CD14-positive monocyte (primary cell): ENCODE data around the gene SIRPB1. TPM values are rescaled to one million over a fixed set of nuclear protein-coding genes. Genes with fewer than 3 reads are reported as not detected.

Source experiments
- DNase-seq, 3 donors: peaks; one replicate each; pipeline ENCODE4 v3.0.0-alpha.2; 2011 to 2022
- H2AFZ ChIP-seq: 2 replicates; pipeline ENCODE4 v1.6.0; 2012; ENCODE audit warnings: mild to moderate bottlenecking, low read depth, low read length, inconsistent platforms; ENCODE audit not compliant: insufficient read depth, poor library complexity, severe bottlenecking
- H3K27ac ChIP-seq, 2 donors: 1 replicate in 1 of 2; 2 replicates in 1 of 2; pipeline ENCODE4 v1.5.1; 2012 to 2013; ENCODE audit warnings: low read length in 2 of 2, control low read depth in 1 of 2, inconsistent platforms in 1 of 2, low read depth in 1 of 2, mild to moderate bottlenecking in 1 of 2
- H3K27me3 ChIP-seq, 2 donors: one replicate each; pipeline versions ENCODE4 v1.6.0 to v1.6.1; 2011 to 2013; ENCODE audit warnings: low read length in 2 of 2; ENCODE audit not compliant: control insufficient read depth in 2 of 2, insufficient read depth in 2 of 2
- H3K36me3 ChIP-seq, 2 donors: replicated peaks in 1 of 2; 1 replicate in 1 of 2; 2 replicates in 1 of 2; pipeline versions ENCODE4 v1.5.1 to v1.6.1; 2012 to 2013; ENCODE audit warnings: low read length in 2 of 2, control low read depth in 1 of 2, inconsistent platforms in 1 of 2, mild to moderate bottlenecking in 1 of 2; ENCODE audit not compliant: insufficient read depth in 2 of 2, control insufficient read depth in 1 of 2
- H3K4me1 ChIP-seq, 2 donors: 1 replicate in 1 of 2; 2 replicates in 1 of 2; pipeline versions ENCODE4 v1.5.1 to v1.6.1; 2012 to 2013; ENCODE audit warnings: low read length in 2 of 2, control low read depth in 1 of 2, inconsistent platforms in 1 of 2, mild to moderate bottlenecking in 1 of 2, moderate library complexity in 1 of 2; ENCODE audit not compliant: insufficient read depth in 2 of 2, control insufficient read depth in 1 of 2
- H3K4me2 ChIP-seq: replicated peaks from 2 replicates; pipeline ENCODE3; 2012; ENCODE audit warnings: low read length, moderate library complexity, mild to moderate bottlenecking; ENCODE audit not compliant: poor library complexity, severe bottlenecking; ENCODE audit errors: extremely low read depth
- H3K4me3 ChIP-seq, 3 experiments: fragments of 200-600 bp in 1 of 3; sonication (generic) in 1 of 3; replicated peaks in 1 of 3; 1 replicate in 2 of 3; 2 replicates in 1 of 3; pipeline ENCODE4 v1.5.1; 2011 to 2013; ENCODE audit warnings: low read length in 3 of 3, mild to moderate bottlenecking in 3 of 3, control low read depth in 2 of 3, low read depth in 2 of 3, inconsistent platforms in 1 of 3, moderate library complexity in 1 of 3
- H3K79me2 ChIP-seq: 2 replicates; pipeline ENCODE4 v1.6.0; 2012; ENCODE audit warnings: mild to moderate bottlenecking, control low read depth, inconsistent platforms, low read length, moderate library complexity; ENCODE audit not compliant: insufficient read depth
- H3K9ac ChIP-seq: 2 replicates; pipeline ENCODE4 v1.6.0; 2017; ENCODE audit warnings: low read length, mild to moderate bottlenecking; ENCODE audit not compliant: insufficient read depth, poor library complexity, severe bottlenecking
- H3K9me3 ChIP-seq, 2 donors: replicated peaks in 1 of 2; 1 replicate in 1 of 2; 2 replicates in 1 of 2; pipeline versions ENCODE4 v1.5.1 to v1.6.1; 2012 to 2013; ENCODE audit warnings: low read length in 2 of 2, control low read depth in 1 of 2; ENCODE audit not compliant: control insufficient read depth in 1 of 2, insufficient read depth in 1 of 2
- H4K20me1 ChIP-seq: 2 replicates; pipeline ENCODE4 v1.6.0; 2012; ENCODE audit warnings: mild to moderate bottlenecking, low read length, control low read depth, moderate library complexity; ENCODE audit not compliant: insufficient read depth
- H3K27ac Mint-ChIP-seq, 7 donors: one replicate each; pipeline ENCODE4 v1.8.0; 2020; ENCODE audit warnings: mild to moderate bottlenecking in 7 of 7, mixed read lengths in 7 of 7, moderate library complexity in 6 of 7, inconsistent platforms in 2 of 7
- H3K27me3 Mint-ChIP-seq, 3 donors: one replicate each; pipeline ENCODE4 v1.8.0; 2021 to 2022; ENCODE audit warnings: low read depth in 3 of 3, mild to moderate bottlenecking in 3 of 3, mixed read lengths in 3 of 3, moderate library complexity in 3 of 3, inconsistent platforms in 1 of 3
- H3K36me3 Mint-ChIP-seq, 2 donors: one replicate each; pipeline ENCODE4 v1.8.0; 2020; ENCODE audit warnings: mixed read lengths in 2 of 2, inconsistent platforms in 1 of 2, mild to moderate bottlenecking in 1 of 2
- H3K4me1 Mint-ChIP-seq: one replicate; pipeline ENCODE4 v1.8.0; 2020; ENCODE audit warnings: mild to moderate bottlenecking, mixed read lengths
- H3K4me3 Mint-ChIP-seq, 2 donors: one replicate each; pipeline ENCODE4 v1.8.0; 2020; ENCODE audit warnings: mild to moderate bottlenecking in 2 of 2, mixed read lengths in 2 of 2, moderate library complexity in 1 of 2
- H3K9me3 Mint-ChIP-seq, 7 donors: one replicate each; pipeline ENCODE4 v1.8.0; 2020 to 2022; ENCODE audit warnings: mixed read lengths in 7 of 7, mild to moderate bottlenecking in 6 of 7, moderate library complexity in 6 of 7, inconsistent platforms in 2 of 7
- CTCF ChIP-seq: fragments of 200-600 bp; IDR thresholded peaks from one replicate; pipeline ENCODE4 v1.8.0; 2022; ENCODE audit warnings: antibody characterized with exemption, mild to moderate bottlenecking
- WGBS: methylation state at CpG from one replicate; pipeline ENCODE4 v1.1.5; 2013; ENCODE audit warnings: missing lambda C conversion rate; ENCODE audit not compliant: insufficient coverage; 5-methylcytosine and 5-hydroxymethylcytosine counted together
- intact Hi-C, 2 donors: fragments of 100-400 bp; cut with micrococcal nuclease; formaldehyde crosslinking; loops; one replicate each; pipeline versions ENCODE4 v1.15.0 to v1.15.1; 2023
- polyA minus RNA-seq: library from RNA; depleted of rRNA, polyadenylated mRNA; stranded (reverse); fragments of >200 nt; gene quantifications from 2 replicates; pipeline ENCODE4 v1.2.3, GENCODE V29; 2012
- polyA plus RNA-seq, 3 donors: library from polyadenylated mRNA; depleted of rRNA in 1 of 3; unstranded in 2 of 3; stranded (reverse) in 1 of 3; fragments of 300-500 nt in 2 of 3; fragments of >200 nt in 1 of 3; fragmentation: Illumina TruSeq in 2 of 3; gene quantifications; 1 replicate in 2 of 3; 2 replicates in 1 of 3; pipeline ENCODE4 v1.2.3, GENCODE V29; 2012 to 2021
- total RNA-seq, 12 experiments: library from RNA in 1 of 12; stranded (reverse) in 1 of 12; fragments of 120-200 nt in 1 of 12; gene quantifications; one replicate each; pipeline ENCODE4 v1.2.4 and lab custom pipeline; 2013 to 2026; ENCODE audit warnings: mixed read lengths in 6 of 12, inconsistent platforms in 1 of 12

The SIRPB1 gene
- total RNA-seq (2013) = 107 TPM
- polyA plus RNA-seq (100 to 1,000 TPM; 132 to 437 (median 137) TPM), polyA minus RNA-seq (68.6 and 119 TPM in 2 replicates), total RNA-seq (lab: John Stamatoyannopoulos, UW) (7.1 to 106 (median 29.7) reads per million in 11 experiments)

- Histone ChIP-seq H3K27me3 (no peaks in the 10 kb centered on the region), H4K20me1 (peaks cover 11% of the 10 kb centered on the region), H3K9me3 (no peaks in the 10 kb centered on the region), H3K4me2 (peak within 1 kb of the TSS; percentile 90), H3K27ac (peak within 1 kb of the TSS; percentile 87 to 91), H2AFZ (no peak within 1 kb of the TSS), H3K36me3 (peaks cover 0 to 6% of the 10 kb centered on the region in 2 donors), H3K9ac (peak within 1 kb of the TSS; percentile 72), H3K79me2 (peaks cover 54% of the 10 kb centered on the region), H3K4me3 (peak within 1 kb of the TSS; percentile 43 to 80 (median 65)), H3K4me1 (peaks cover 82 to 100% of the 10 kb centered on the region in 2 donors)
- H3K27me3 Mint-ChIP-seq = no peaks in the 10 kb centered on the region
- no peaks in the 10 kb centered on the region for H3K9me3 Mint-ChIP-seq
- H3K27ac Mint-ChIP-seq = peak within 1 kb of the TSS; percentile 92 to 98 (median 96)
- intact Hi-C loops = loop anchor here in 1 of 2 donors (5.0 kb wide), 1 partner anchor 53 kb away; no protein-coding TSS in a partner anchor
- peak within 1 kb of the TSS; percentile 85 to 94 for H3K4me3 Mint-ChIP-seq
- TF ChIP-seq CTCF = no peak
- 0% methylated on average over 5 of the region's 5 CpGs for WGBS
- DNase-seq = peak; percentile 75 to 84 (median 82)
- H3K36me3 Mint-ChIP-seq = peaks cover 12 to 22% of the 10 kb centered on the region in 2 donors
- H3K4me1 Mint-ChIP-seq = peaks cover 92% of the 10 kb centered on the region
Measured at GRCh38 chr20:1619861-1620444, at the start of gene SIRPB1. Gene SIRPB1, minus strand, starts transcription at chr20:1620009. Its CDS starts 65 bp downstream, at chr20:1619944.

GRCh38 chr20:1669304-1669703, 49.5 kb upstream of the SIRPB1 start:
- Mint-ChIP-seq H3K4me1 (peaks cover 7% of the 10 kb centered on the region), H3K36me3 (no peaks in the 10 kb centered on the region), H3K27ac (no peak overlapping the region), H3K9me3 (no peaks in the 10 kb centered on the region), H3K4me3 (no peak overlapping the region), H3K27me3 (peaks cover 2 to 8% (median 4%) of the 10 kb centered on the region in 3 donors)
- H3K27ac ChIP-seq = no peak overlapping the region
- DNase-seq = no peak
- no peak overlapping the region for H3K4me2 ChIP-seq
- no peaks in the 10 kb centered on the region for H3K79me2 ChIP-seq
- H2AFZ ChIP-seq = no peak overlapping the region
- peaks cover 0 to 3% of the 10 kb centered on the region in 2 donors for H3K27me3 ChIP-seq
- no peaks in the 10 kb centered on the region for H4K20me1 ChIP-seq
- no peaks in the 10 kb centered on the region for H3K9me3 ChIP-seq
- no peak for TF ChIP-seq CTCF
- intact Hi-C loops = no loop called here
- H3K4me3 ChIP-seq = no peak overlapping the region
- peaks cover 2 to 4% of the 10 kb centered on the region in 2 donors for H3K4me1 ChIP-seq
- H3K36me3 ChIP-seq = no peaks in the 10 kb centered on the region
- no peak overlapping the region for H3K9ac ChIP-seq
- 92% methylated on average over 3 of the region's 5 CpGs for WGBS
